Ovary (tissue), 3 donors: ENCODE data around the gene COL7A1.

Experiments
- CTCF ChIP-seq, 3 donors: fragments of 450-650 bp in 2 of 3; fragments of 200-600 bp in 1 of 3; IDR thresholded peaks; one replicate each; pipeline versions ENCODE4 v1.5.1 to v1.8.0; 2016 to 2022; ENCODE audit warnings: antibody characterized with exemption in 3 of 3, mild to moderate bottlenecking in 1 of 3
- EP300 ChIP-seq: sonication (generic); formaldehyde crosslinking; IDR thresholded peaks from one replicate; pipeline ENCODE4 v1.6.1; 2017; ENCODE audit warnings: antibody characterized with exemption
- donor health status: DM: no; HTN: no; CAD: no.

GRCh38 chr3:48607519-48607918 is 12.4 kb upstream of the COL7A1 start:
- no peak for TF ChIP-seq CTCF (IDR thresholded peaks at IDR 0.05)
- TF ChIP-seq EP300: no peak
